Fibroblast of peridontal ligament (primary cell): ENCODE results near the gene WBP1.
"Not testable (repeated sequence)": the region's sequence is repeated elsewhere in the genome, so short reads cannot be mapped to it uniquely, and the experiment has no call there.

Experiments
- DNase-seq: peaks from one replicate; pipeline ENCODE4 v3.0.0-alpha.2; 2010; ENCODE audit errors: extremely low read depth

The WBP1 gene

DNA sequence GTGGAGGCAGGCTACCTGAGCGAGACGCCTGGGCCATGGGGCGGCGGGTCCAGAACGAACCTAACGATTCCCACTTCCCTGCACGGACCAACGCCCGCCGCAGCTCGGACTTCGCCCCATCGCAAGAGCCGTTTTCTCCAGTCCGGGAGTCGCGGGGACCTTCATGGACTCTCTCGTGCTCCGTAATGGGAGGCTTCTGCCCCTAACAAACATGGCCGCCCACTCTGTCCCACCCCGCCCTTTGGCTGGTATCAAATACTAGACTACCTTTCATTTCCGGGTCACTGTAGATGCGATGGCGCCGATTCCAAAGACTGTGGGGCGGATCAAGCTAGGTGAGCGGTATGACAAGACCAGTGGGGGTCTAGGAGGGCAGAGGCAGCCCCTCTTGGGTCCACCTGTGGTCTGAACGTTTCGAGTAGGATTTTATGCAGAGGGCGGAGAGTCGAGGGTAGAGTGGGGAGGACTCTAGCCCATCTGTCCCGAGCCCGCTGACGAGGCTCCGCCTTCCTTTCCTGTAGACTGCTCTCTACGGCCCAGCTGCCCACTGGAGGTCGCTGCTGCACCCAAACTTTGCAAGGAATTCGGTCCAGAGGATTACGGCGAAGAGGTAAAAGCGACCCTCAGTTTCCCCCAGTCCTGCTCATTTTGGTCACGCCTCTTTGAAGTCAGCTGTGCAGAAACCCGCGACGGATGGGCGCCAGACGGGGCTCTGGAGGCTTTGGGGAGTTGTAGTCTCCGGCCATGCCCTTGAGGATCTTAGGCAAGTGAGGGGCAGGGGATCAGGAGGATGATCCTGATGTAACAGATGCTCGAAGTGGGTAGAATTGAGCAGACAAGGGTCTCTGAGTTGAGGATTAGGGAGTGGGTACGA, 24.8 kb downstream of the WBP1 start, which contains the start of the genes CCDC142 and TTC31:
CCDC142 (minus strand) TSS at position 198 of the 874 bp plus-strand sequence; CDS start at position 37, 161 bp downstream.
TTC31 (plus strand) TSS at position 281 of the 874 bp plus-strand sequence; CDS start at position 296, 15 bp downstream.
- peak; percentile 95 for DNase-seq

DNA sequence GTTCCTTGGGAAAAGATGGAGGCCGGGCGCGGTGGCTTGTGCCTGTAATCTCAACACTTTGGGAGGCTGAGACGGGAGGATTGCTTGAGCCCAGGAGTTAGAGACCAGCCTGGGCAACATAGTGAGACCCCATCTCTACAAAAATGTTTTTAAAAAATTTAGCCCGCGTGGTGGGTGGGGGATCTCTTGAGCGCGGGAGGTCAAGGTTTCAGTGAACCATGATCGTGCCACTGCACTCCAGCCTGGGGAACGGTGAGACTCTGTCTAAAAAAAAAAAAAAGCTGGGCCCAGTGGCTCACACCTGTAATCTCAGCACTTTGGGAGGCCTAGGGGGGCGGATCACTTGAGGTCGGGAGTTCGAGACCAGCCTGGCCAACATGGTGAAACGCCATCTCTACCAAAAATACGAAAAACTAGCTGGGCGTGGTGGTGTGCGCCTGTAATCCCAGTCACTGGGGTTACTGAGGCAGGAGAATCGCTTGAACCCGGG, 25.5 kb downstream of the WBP1 start:
- DNase-seq, result not testable (repeated sequence)

DNA sequence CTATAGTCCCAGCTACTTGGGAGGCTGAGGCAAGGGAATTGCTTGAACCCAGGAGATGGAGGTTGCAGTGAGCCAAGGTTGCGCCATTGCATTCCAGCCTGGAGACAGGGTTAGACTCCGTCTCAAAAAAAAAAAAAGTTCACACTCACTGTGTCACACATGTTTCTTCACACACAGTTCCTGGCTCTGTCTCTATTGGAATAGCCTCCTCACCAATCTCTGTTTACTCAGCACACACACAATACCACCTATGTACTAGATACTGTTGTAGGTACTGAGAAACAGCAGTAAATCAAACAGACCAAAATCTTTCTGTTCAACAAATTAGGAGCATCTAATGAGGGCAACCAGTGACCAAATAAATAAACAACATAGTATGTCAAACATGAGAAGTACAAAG, 27.9 kb downstream of the WBP1 start:
- no peak for DNase-seq

DNA sequence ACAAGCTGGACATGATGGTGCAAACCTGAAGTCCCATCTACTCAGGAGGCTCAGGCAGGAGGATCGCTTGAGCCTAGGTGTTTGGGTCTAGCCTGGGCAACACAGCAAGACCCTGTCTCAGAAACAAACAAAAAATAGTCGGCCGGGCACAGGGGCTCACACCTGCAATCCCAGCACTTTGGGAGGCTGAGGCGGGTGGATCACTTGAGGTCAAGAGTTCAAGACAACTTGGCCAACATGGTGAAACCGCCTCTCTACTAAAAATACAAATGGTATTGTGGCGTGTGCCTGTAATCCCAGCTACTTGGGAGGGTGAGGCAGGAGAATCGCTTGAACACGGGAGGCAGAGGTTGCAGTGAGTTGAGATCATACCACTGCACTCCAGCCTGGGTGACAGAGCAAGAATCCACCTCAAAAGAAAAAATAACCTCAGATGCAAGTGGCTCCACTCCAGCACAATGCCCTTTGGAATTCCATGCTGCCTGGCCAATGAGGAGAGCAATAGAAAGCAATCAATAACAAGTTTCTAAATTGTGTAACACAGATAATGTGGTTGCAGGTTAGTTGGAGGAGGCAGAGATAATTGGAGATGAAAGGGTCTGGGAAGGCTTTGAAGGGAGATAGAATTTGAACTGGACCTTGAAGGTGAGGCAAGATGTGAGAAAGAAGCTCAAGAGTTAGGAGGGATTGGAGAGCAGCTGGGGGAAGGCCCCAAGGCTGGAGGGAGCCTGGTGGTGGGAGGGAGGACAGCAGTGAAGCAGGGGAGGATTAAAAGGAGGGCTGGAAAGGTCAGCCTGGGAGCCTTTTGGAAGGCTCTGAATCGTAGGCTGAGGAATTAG, 30.6 kb downstream of the WBP1 start:
- DNase-seq, result no peak

DNA sequence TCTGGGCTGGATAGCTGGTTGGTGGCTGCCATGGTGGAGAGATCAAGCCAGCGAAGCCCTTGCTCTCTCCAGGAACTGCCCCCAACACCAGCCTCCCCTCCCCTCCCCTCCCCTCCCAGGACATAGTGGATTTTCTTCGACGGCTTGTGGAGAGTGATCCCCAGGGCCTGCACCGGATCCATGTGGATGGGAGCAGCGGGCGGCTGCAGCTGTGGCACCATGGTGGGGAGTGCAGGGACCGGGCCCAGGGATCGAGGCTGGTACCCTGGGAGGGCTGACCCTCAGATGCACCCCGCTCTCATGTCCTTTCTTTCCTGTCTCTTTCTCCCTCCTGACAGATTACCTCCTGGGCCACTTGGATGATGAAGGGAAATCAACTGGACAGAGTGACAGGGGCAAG, 31.7 kb downstream of the WBP1 start:
- DNase-seq, result no peak

- DNase-seq, result no peak
Observed at GRCh38 chr2:74491648-74492544, 33.7 kb downstream of the WBP1 start.

DNA sequence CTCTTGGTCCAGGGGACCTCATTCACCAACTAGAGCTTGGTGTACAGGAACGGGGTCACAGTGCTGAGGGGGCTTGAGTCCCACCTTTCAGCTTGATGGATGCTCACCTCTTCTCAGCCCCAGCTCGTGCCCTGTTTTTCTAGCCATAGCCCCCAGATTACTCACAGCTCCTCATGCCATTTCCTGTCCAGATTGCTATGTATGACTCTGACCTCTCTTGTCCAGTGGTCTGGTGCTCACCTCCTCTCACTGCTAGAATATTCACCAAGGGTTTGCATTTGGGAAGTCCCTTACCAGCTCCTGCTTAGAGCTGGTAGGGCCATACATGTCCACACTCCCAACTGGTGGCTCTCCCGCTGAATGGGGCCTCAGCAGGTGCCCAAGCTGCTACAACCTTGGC, 35.3 kb downstream of the WBP1 start:
- DNase-seq, result no peak

DNA sequence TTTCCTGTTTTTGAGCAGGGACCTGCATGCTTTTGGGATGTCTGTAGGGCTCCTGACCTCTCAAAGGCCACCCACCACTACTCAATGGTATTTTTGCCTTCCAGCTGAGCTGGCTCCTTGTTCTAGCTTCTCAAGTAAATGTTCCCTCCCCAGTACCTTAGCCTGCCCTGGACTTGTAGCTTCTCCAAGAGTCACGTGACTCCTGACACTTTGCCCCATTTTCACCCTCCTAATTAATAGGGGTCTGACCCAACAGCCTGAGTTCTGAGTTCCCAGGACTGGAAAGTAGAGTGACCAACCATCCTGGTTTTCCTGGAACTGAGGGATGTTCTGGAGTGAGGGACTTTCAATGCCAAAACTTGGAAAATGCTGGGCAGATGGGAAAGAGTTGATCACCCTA, 37.2 kb downstream of the WBP1 start:
- no peak for DNase-seq

DNA sequence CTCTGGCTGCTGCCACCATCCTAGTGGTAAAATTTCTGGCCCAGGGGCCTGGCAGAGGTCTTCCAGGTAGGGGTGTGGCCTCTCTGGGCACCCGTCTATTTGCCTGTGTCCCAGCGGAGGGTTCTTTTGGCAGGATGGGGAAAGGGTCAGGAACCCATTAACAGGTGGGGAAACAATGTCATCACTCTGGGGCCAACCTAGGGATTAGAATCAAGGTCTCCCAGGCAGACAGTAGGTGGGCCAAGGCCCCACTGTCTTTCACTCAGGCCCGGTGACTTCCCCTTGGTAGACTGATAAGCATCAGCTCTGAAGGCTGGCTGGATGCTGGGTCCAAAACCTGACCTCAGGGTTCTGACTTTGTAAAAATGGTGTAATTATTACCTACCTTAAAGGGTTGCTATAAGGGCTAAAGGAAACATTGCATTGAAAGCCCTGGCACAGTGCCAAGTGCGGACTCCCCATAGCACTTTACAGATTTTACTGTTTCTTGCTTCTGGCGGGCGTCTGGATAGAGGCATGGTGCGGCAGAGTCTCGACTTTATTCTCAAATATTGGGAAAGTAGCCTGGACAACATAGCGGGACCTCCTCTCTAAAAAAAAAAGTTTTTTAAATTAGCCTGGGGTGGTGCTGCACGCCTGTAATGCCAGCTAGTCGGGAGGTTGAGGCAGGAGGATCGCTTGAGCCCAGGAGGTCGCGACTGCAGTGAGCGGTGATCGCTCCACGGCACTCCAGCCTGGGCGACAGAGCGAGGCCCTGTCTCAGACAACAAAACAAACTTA, 38.9 kb downstream of the WBP1 start:
- no peak for DNase-seq

- no peak for DNase-seq
Observed at GRCh38 chr2:74497777-74498499, 39.7 kb downstream of the WBP1 start.

- DNase-seq, result peak; percentile 39
Observed at GRCh38 chr2:74498500-74499266, 40.4 kb downstream of the WBP1 start.

DNA sequence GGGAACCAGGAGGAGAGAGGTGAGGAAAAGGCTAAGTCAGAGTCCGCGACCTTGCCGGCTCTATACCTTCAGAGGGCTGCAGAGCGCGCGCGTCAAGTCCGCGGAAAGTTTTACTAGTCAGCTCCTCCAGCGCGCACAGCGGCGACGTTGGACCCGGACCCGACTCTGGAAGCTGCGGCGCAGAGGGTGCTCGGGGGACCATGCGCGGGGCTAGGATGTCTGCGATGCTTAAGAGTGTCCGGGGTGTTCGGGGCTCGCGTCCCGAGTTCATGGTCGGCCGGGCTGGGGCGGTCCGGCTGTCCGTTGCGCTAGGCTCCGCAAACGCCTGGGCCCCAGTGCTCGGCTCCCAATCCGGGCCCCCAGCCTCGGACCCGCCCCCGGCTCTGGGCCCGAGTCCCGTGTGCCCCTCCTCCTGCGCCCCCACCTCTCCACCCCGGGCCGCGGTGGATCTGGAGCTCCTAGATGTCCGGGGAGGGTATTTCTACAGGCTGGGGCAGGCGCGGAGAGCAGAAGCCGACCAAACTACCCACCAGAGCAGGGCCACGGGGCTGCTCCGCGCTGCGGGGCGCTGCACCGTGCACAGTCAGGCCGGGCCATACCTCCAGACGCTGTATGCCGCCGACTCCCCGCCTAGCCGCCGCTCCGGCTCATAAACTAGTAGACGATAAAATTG, 41.2 kb downstream of the WBP1 start, which contains the start of gene LBX2:
LBX2 (minus strand) TSS at position 337 of the 673 bp plus-strand sequence; CDS start at position 271, 66 bp downstream.
- DNase-seq, result peak; percentile 30

DNA sequence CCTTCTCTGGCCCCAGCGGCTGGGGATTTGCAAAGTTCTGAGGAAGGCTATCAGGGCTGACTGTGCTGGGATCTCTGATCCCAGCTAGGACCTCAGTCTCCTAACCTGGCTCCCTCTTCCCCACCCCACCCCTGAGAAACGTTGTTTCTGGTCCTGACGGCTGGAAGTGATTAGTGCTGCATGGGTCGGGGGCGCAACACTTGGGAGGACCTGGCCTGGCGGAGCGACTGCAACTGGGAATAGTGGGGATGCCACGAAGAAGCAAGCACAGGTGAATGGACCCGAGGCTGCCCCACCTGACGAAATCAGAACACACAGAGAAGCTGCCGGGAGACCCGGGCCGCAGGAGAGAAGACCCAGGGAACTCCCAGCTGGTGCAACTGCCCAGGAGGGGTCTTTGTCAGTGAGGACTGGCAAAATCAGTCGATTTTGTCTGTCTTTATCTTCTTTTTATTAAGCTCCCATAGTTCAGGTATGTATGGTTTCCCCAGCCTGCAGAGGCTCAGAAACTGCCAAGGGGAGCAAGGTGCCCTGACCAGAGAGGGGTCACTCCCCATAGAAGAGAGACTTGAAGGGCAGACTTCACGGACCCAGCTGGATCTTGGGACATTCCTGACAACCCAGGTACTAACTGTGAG, 41.8 kb downstream of the WBP1 start:
- no peak for DNase-seq

- DNase-seq, result no peak
Observed at GRCh38 chr2:74500578-74500946, 42.3 kb downstream of the WBP1 start.

DNA sequence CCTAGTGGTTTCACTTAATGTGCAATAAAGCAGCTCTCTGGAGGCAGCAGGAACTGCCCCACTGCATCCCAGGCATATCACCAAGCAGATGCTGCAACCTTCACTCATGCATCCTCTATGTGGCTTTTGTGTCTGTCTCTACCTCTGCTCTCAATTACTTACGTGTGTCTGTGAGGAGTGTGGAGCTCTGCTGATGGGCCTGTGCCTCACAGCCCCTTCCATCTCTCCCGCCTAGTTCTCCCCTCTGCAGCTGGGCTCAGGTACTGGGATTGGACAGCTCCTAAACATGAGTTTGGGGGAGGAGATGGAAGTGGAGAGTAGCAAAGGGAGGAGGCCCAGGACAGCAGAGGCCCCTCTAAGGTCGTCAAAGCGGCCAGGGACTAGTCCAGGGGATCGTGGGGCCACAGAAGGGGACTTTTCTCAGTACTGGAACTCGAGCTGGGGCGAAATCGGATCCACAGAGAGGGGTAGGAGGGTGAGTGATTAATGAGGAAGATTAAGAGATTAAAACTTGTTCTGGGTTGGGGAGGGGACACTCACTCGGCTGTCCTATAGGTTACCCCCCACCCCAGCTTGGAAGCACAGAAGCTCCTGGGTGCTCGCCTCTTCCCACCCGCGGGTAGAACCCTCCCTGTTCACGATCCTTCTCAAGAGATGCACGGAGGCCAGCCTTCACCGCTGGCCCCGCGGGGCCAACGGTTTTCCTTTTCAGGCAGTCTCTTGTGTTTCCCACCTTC, 43.3 kb downstream of the WBP1 start:
- DNase-seq, result no peak

- DNase-seq, result no peak
Observed at GRCh38 chr2:74502147-74502719, 44.0 kb downstream of the WBP1 start.
